Measurements from ENCODE around the gene IBA57. TPM values are rescaled to one million over a fixed set of nuclear protein-coding genes. Genes with fewer than 3 reads are reported as not detected.

The IBA57 gene
- total RNA-seq, 2 donors from 2014 or later: 11.0 to 16.9 TPM

- intact Hi-C loops (cut with DNase I): no loop called here
- no peak overlapping the region for H3K9ac ChIP-seq (ENCODE audit: low read depth in 2 of 2, low read length in 2 of 2)
- DNase-seq: no peak
Observed at GRCh38 chr1:228155596-228156514, 9.7 kb upstream of the IBA57 start.

DNA sequence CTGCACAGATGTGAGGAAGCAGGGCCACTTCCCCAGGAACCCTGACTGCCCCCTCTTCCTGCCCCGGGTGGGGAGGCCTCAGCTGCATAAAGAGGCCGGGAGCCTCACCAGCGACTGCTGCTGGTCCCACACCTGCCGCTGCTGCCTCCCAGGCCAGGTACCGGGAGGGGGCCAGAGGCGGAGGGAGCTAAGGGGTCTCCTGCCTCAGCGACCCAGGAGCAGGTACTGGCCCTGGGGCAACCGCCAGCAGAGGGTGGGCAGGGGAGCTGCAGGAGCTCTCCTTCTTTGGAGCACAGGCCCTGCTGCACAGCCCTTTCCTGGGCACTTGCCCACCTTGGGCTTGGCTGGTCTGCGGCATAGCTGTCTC lies 9.1 kb upstream of the IBA57 start:
- Histone ChIP-seq H3K9me3 (no peaks in the 10 kb centered on the region), H3K27ac (no peak overlapping the region), H3K27me3 (no peaks in the 10 kb centered on the region), H3K4me1 (no peaks in the 10 kb centered on the region), H3K4me3 (no peak overlapping the region), H3K9ac (ENCODE audit: low read depth in 2 of 2, low read length in 2 of 2) (no peak overlapping the region), H3K36me3 (no peaks in the 10 kb centered on the region)
- no peak for TF ChIP-seq CTCF (IDR thresholded peaks at IDR 0.05)
- intact Hi-C loops (cut with DNase I): no loop called here
- no peak for DNase-seq

More at GRCh38 chr1:228155596-228156514, 9.7 kb upstream of the IBA57 start:
- H3K4me1 ChIP-seq: no peaks in the 10 kb centered on the region
- H3K36me3 ChIP-seq: no peaks in the 10 kb centered on the region
- no peak for TF ChIP-seq CTCF (IDR thresholded peaks at IDR 0.05)
- no peaks in the 10 kb centered on the region for H3K27me3 ChIP-seq
- H3K9me3 ChIP-seq: no peaks in the 10 kb centered on the region
- H3K4me3 ChIP-seq: no peak overlapping the region
- H3K27ac ChIP-seq: no peak overlapping the region

- DNase-seq: no peak
- Histone ChIP-seq H3K9ac (ENCODE audit: low read depth in 2 of 2, low read length in 2 of 2) (no peak overlapping the region), H3K27ac (no peak overlapping the region), H3K27me3 (no peaks in the 10 kb centered on the region), H3K4me1 (no peaks in the 10 kb centered on the region), H3K4me3 (no peak overlapping the region), H3K9me3 (no peaks in the 10 kb centered on the region), H3K36me3 (no peaks in the 10 kb centered on the region)
- no peak for TF ChIP-seq CTCF (IDR thresholded peaks at IDR 0.05)
- intact Hi-C loops (cut with DNase I): no loop called here
Observed at GRCh38 chr1:228156941-228157728, 8.5 kb upstream of the IBA57 start.

- Histone ChIP-seq H3K9me3 (no peaks in the 10 kb centered on the region), H3K9ac (ENCODE audit: low read depth in 2 of 2, low read length in 2 of 2) (no peak overlapping the region), H3K27ac (no peak overlapping the region), H3K27me3 (no peaks in the 10 kb centered on the region), H3K36me3 (no peaks in the 10 kb centered on the region), H3K4me3 (no peak overlapping the region), H3K4me1 (no peaks in the 10 kb centered on the region)
- DNase-seq: no peak
- no peak for TF ChIP-seq CTCF (IDR thresholded peaks at IDR 0.05)
- intact Hi-C loops (cut with DNase I): no loop called here
Observed at GRCh38 chr1:228157729-228158126, 7.9 kb upstream of the IBA57 start.

GRCh38 chr1:228158151-228159007 lies 7.2 kb upstream of the IBA57 start:
- Histone ChIP-seq H3K9me3 (no peaks in the 10 kb centered on the region), H3K9ac (ENCODE audit: low read depth in 2 of 2, low read length in 2 of 2) (no peak overlapping the region), H3K4me3 (no peak overlapping the region), H3K4me1 (peaks cover 4% of the 10 kb centered on the region), H3K36me3 (no peaks in the 10 kb centered on the region), H3K27me3 (no peaks in the 10 kb centered on the region), H3K27ac (no peak overlapping the region)
- no peak for DNase-seq
- intact Hi-C loops (cut with DNase I): no loop called here
- no peak for TF ChIP-seq CTCF (IDR thresholded peaks at IDR 0.05)
